ENCODE measurements around the gene KRT8.
"Not testable (repeated sequence)": the region's sequence is repeated elsewhere in the genome, so short reads cannot be mapped to it uniquely, and the experiment has no call there.

Gene KRT8

DNA sequence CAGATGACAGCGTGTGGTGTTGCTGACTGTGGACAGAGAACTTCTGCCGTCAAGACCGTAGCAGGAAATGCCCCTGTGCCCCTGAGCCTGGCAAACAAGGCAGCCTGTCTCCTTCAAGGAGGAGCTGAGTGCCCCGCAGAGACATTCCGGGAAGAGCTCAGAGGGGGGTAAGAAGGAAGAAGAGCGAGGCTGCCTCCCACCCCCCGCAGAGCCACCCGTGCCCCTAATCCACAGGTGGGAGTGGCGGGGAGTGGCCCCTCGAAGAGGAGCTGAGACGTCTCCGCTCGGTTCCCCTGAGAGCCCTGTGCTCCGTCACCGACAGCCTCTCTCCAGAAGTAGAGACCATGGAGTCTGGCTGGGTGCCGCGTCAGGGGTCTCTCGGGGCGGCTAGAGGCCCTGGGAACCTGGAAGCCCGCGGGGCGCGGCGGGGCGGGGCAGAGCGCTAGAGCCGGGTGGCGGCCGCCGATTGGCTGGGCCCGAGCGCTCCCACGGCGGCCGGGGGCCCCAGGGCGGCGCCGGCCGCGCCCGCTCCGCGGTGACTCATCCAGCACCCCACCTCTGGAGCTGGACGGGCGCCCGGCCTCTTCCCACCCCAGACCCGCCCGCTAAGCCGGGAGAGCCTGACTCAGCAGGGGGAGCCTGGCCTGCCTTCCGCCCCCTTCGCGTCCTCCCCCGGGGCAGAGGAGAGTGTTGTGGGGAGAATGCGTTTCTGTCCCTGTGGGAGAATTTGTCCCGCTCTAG is 30.9 kb downstream of the KRT8 start:
- peak; percentile 50 for DNase-seq

GRCh38 chr12:52873513-52873831 is 31.4 kb downstream of the KRT8 start:
- DNase-seq: no peak

DNA sequence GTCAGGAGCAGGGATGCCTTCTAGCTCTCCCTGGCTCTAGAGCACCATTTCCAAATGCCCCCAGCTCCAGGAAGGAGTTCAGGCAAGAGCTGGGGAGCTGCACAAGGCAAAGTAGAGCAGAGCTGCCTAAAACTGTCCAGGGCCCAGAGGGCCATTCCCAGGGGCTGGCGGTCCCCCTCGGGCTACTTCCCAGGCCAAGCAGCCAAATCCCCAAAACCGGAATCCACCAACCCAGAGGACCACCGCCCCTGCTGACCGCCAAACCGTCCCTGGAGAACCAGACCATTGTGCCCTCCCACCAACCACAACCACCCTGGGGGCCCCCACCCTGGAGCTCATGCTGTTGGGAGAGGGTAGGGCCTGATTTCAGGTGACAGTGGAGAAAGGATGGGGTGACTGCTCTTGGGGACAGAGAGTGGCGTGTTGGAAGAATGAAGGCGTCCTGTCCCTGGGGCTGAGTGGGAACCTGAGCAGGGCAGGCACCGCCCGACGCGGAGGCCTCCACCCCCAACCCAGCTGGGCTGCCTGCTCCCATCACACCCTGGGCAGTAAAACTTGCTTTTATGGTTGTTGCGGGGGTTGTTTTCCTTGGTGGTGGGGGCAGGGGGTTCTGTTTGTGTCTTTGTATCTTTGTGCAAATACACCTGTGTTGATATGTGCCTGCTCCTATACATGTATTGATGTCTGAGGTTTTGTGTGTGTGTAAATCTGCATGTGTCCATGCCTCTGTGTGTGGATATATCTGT is 32.1 kb downstream of the KRT8 start:
- DNase-seq: no peak

- DNase-seq: peak; percentile 49
These were observed 33.4 kb downstream of the KRT8 start for GRCh38 chr12:52871291-52872039.

DNA sequence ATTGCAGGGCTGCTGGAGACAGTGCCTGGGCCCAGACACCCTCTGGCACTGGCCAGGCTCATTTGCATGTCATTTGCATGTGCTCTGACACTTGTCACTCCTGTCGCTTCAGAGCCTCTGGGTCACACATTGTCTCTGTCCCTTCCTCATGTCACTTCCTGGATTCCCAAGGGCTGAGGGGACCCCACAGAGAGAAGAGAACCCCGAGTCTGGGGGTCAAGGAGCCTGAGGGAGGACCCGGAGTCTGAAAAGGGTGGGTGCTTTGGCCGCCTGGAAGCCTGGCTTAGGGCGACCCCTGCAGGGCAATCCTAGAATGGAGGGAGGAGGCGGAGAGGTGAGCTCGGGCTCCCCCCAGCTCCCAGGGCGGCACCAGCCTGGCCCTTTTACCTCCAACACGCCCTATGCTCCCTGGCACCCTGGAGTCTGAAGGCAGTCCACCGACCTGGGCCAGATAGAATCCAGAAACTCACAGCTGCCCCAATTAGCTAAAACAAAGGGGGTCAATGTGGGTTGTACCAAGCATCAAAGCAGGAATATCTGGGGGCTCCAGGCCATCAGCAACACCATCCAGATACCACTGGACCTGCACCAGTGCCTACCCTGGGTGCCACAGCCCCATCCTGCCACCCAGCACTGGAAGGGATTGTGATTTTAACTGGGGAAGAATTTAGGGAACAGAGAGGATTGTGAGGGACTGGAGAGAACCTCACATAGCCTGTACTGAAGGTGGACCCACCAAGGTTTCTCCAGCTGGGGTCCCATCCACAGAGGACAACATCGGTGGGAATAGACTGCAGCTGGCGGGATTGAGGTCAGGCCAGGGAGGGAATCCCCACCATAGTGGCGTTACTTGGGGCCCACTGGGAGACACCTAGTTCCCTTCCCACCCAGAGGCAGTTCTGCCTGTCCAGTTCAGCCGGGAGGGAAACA is 34.2 kb downstream of the KRT8 start:
- peak; percentile 73 for DNase-seq

DNA sequence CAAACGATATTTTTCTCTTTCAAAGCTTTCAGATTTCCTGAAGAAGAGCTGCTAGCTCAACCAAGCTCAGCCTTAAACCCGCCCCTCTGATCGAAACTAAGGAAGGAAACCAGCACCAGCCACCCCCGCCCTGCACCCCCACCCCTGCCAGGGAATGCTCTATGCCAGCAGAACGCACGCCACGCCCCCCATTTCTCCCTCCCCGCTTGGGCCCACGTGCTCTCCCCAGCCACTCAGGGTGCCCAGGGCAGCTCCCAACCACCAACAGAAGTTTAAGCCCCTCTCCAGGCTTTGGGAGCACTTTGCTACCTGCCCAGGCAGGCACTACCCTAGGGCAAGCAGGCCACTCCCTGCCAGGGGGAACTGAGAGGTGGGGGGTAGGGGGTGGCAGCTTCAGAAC is 37.2 kb downstream of the KRT8 start:
- peak; percentile 34 for DNase-seq

DNA sequence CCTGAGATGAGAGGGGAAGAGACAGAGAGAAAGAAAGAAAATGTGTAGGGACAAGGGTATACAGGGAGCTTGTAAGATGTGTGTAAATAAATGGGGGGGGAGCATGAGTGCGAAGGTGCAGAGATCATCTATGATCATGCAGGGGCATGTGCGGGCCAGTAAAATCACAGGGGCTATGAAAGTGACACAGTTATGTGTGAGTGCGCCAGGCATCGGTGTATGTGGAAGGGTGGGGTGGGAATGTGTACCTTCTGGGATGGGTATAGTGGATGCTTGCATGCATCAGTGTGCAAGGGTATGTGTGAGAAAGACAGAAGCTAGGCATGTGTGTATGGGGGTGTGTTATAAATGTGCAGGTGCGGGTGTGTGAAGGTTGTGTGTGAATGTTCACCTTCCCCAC is 37.7 kb downstream of the KRT8 start:
- no peak for DNase-seq

- peak; percentile 10 for DNase-seq
These were observed 39.6 kb downstream of the KRT8 start for GRCh38 chr12:52865090-52865944.

GRCh38 chr12:52862023-52862422 is 42.9 kb downstream of the KRT8 start:
- no peak for DNase-seq

DNA sequence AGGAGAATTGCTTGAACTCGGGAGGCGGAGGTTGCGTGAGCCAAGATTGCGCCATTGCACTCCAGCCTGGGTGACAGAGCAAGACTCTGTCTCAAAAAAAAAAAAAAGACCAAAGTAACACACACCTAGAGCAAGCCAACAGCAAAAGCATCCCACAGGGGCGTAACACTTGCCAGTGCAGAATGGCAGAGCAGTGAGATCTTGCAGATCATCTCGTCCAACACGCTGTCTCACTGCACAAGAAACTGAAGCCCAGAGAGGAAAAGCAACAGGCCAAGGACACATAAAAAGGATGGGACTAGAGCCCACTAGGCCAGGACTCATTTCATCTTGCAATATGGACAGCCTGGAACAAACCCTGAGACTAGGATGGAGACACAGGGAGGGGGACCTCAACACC is 43.4 kb downstream of the KRT8 start:
- no peak for DNase-seq

GRCh38 chr12:52860102-52860823 is 44.6 kb downstream of the KRT8 start:
- DNase-seq: no peak

GRCh38 chr12:52857500-52857899 is 47.4 kb downstream of the KRT8 start:
- no peak for DNase-seq

DNA sequence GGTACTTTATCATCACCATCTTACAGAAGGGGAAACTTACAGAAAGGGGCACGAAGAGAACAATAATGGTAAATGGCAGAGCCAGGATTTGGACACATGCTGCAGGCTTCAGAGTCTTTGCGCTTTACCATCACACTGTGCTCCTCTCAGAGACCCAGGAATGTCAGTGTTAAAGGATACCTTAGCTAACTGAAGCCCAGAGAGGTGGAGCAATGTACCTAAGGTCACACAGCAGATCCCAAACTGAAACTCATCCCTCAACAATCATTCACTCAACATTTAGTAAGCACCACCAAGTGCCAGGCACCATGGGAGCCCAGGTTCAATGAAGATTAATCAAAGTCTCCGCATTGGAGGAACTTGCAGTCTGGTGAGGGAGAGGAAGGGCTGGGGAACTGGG is 48.1 kb downstream of the KRT8 start:
- no peak for DNase-seq

- DNase-seq: not testable (repeated sequence)
These were observed 48.8 kb downstream of the KRT8 start for GRCh38 chr12:52856077-52856476.

- DNase-seq: no peak
These were observed 53.1 kb downstream of the KRT8 start for GRCh38 chr12:52851787-52852186.

GRCh38 chr12:52850681-52851080 is 54.2 kb downstream of the KRT8 start:
- no peak for DNase-seq

GRCh38 chr12:52849511-52849910 is 55.4 kb downstream of the KRT8 start:
- DNase-seq: no peak

DNA sequence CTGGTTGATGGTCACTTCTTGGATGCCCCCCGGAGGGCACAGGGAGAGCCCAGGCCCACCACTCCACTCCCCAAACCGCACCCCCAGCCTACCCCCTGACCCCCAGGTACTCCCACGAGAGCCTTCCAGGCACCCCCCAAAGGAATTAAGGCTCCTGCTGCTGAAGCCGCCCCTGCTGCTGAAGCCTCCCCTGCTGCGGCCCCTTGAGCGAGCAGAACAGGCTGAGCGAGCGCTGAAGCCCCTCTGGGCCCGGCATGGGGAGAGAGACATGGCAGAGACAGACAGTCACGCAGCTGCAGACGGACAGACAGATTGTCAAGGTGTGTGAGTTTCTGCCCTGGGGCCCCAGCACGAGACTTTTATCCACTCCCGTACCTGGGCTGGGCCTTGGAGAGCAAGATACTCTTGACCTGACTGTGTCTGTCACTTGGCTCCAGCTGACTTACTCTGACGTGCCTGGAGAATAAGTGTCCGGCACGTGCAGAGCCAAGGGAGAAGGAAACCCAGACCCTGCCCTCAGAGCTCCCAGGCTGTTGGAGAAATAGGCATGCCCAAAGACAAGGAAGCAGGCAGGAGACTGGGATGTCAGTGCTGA is 56.1 kb downstream of the KRT8 start, which contains the start of gene KRT78:
TSS of gene KRT78 (minus strand) at position 334 of the 595 bp plus-strand sequence. CDS start at position 270, 64 bp downstream.
- no peak for DNase-seq

DNA sequence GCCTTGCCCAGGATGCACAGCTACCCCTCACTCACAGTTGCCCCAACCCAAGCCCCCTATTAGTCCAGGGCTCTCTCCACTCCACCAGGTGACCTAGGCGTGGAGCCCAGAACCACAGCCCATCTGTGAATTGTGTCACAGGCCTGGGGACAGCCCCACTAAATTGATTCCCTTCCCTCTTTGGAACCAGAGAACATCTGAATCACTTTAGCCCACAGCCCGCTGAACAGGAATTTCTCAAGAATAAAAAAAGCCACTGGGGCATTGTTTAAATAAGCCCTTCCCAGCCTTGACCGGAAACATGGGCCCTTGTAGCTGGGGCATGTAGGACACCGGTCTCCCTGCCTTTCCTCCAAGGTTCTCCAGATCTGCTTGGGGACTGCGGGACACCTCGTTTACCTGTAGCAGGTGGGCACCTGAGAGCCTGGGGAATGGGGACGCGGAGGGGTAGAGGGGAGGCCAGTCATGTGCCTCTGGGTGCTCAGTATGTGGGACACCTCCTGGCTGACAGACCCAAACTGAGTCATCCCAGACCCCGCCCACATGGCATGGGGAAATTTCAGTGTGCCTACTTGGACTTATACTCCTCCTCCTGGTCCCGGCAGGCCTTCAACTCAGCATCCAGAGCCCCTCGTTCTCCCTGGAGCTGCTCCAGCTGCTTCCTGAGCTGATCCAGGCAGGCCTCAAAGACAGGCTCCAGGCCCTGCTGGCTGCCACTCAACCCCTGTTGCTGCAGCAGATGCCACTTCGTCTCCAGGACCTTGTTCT is 57.4 kb downstream of the KRT8 start:
- DNase-seq: no peak

All from CD4-positive, alpha-beta T cell treated with Interleukin-10 for 1 hour (primary cell).